ENCODE measurements around the gene TARBP1. TPM values are rescaled to one million over a fixed set of nuclear protein-coding genes. Genes with fewer than 3 reads are reported as not detected.

Gene TARBP1
- total RNA-seq, 4 donors from 2014 or later, result 5.7 to 11.9 (median 8.2) TPM

DNA sequence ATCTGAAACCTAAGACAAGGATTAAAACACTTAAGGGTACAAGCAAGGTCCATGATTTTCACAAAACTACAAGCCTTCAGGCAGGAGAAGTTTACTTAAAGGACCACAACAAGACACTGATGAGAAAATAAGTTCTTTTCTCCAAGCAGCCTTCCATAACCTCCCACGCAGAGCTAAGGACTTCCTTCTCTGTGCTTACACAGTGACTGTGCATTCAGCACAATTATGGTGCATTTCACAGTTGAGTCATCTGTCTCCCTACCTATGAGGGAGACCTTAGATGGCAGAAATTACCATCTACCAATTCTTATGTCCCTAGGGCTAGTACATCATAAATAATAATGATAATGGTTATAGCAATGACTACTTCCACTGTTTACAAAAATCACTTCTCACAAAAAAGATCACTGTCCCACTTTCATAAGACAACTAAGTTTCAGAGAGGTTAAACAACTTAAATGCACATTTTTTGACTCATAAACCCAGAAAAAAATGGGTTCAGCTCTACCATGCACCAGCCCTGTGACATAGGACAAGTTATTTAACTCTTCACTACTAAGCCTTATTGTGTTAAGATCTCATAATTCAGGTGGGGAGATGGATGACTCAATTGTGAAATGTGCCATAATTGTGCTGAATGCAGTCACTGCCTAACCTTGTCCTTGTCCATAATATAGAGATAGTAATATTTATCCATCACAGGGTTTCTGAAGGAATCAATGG, 45.3 kb downstream of the TARBP1 start:
- in situ Hi-C loops (cut with MboI; ENCODE audit: low sequenced_read_pairs in 4 of 4), result no loop called here
- H3K36me3 ChIP-seq, result peaks cover 0 to 21% of the 10 kb centered on the region in 2 donors
- ATAC-seq (no peak), DNase-seq (no peak)
- no peak overlapping the region for H3K4me3 ChIP-seq
- intact Hi-C loops (cut with DNase I; ENCODE audit: low total_unique reads), result no loop called here
- no peaks in the 10 kb centered on the region for H3K9me3 ChIP-seq
- no peak for TF ChIP-seq POLR2A (IDR thresholded peaks at IDR 0.05)
- TF ChIP-seq, protein P1, sequence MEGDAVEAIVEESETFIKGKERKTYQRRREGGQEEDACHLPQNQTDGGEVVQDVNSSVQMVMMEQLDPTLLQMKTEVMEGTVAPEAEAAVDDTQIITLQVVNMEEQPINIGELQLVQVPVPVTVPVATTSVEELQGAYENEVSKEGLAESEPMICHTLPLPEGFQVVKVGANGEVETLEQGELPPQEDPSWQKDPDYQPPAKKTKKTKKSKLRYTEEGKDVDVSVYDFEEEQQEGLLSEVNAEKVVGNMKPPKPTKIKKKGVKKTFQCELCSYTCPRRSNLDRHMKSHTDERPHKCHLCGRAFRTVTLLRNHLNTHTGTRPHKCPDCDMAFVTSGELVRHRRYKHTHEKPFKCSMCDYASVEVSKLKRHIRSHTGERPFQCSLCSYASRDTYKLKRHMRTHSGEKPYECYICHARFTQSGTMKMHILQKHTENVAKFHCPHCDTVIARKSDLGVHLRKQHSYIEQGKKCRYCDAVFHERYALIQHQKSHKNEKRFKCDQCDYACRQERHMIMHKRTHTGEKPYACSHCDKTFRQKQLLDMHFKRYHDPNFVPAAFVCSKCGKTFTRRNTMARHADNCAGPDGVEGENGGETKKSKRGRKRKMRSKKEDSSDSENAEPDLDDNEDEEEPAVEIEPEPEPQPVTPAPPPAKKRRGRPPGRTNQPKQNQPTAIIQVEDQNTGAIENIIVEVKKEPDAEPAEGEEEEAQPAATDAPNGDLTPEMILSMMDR (IDR thresholded peaks at IDR 0.05 in 4 of 5, conservative IDR thresholded peaks at IDR 0.05 in 1 of 5), result no peak
- peaks cover 7 to 12% of the 10 kb centered on the region in 2 donors for H3K4me1 ChIP-seq
- no peak overlapping the region for H3K27ac ChIP-seq
- no peaks in the 10 kb centered on the region for H3K27me3 ChIP-seq

DNA sequence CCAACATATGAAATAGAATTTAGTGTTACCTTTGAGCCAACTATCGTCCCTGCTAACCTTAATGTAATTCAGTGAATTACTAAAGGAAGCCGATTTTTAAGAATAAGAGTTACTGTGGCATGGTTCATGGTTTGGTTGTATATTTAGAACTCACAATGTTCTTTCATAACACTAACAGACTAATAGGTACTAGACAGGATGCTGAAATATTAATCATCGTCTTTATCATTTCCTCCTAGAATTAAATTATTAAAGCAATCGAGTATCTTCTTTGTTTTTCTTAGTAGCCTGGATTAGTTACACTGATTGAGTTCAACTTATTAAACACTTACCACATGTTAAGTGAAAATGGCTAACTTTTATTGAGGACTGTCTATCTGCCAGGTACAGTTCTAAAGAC, 47.7 kb downstream of the TARBP1 start:
- H3K4me3 ChIP-seq, result no peak overlapping the region
- no peaks in the 10 kb centered on the region for H3K4me1 ChIP-seq
- ATAC-seq (no peak), DNase-seq (no peak)
- in situ Hi-C loops (cut with MboI; ENCODE audit: low sequenced_read_pairs in 4 of 4) (no loop called here), intact Hi-C loops (cut with DNase I; ENCODE audit: low total_unique reads) (no loop called here)
- no peak overlapping the region for H3K27ac ChIP-seq
- TF ChIP-seq POLR2A (IDR thresholded peaks at IDR 0.05), result no peak
- TF ChIP-seq, protein P1 (IDR thresholded peaks at IDR 0.05 in 4 of 5, conservative IDR thresholded peaks at IDR 0.05 in 1 of 5), result no peak
- no peaks in the 10 kb centered on the region for H3K27me3 ChIP-seq
- H3K9me3 ChIP-seq, result no peaks in the 10 kb centered on the region
- H3K36me3 ChIP-seq, result peaks cover 0 to 43% of the 10 kb centered on the region in 2 donors

DNA sequence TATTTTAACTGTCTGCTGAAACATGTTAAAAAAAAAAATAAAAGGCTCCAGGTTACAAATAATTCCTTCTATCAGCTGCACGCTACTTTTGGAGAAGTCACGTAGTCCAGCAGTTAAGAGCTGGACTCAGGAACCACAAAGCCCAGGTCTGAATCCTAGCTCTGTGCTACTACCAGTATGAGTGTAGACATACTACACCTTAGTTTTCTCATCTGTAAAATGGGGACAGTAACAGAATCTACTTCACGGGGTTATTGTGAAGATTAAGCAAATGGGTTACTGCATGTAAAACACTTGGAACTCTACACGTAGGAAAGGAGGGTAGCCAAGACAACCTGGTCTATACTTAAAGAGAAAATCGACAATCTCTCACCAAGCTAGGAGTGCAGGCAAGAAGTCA, 48.3 kb downstream of the TARBP1 start:
- Histone ChIP-seq H3K36me3 (peaks cover 0 to 43% of the 10 kb centered on the region in 2 donors), H3K27ac (no peak overlapping the region), H3K4me3 (no peak overlapping the region), H3K9me3 (no peaks in the 10 kb centered on the region), H3K27me3 (no peaks in the 10 kb centered on the region), H3K4me1 (no peaks in the 10 kb centered on the region)
- no peak for TF ChIP-seq POLR2A (IDR thresholded peaks at IDR 0.05)
- TF ChIP-seq, protein P1 (IDR thresholded peaks at IDR 0.05 in 4 of 5, conservative IDR thresholded peaks at IDR 0.05 in 1 of 5), result no peak
- intact Hi-C loops (cut with DNase I; ENCODE audit: low total_unique reads), result no loop called here
- ATAC-seq (no peak), DNase-seq (no peak)
- in situ Hi-C loops (cut with MboI; ENCODE audit: low sequenced_read_pairs in 4 of 4), result no loop called here

DNA sequence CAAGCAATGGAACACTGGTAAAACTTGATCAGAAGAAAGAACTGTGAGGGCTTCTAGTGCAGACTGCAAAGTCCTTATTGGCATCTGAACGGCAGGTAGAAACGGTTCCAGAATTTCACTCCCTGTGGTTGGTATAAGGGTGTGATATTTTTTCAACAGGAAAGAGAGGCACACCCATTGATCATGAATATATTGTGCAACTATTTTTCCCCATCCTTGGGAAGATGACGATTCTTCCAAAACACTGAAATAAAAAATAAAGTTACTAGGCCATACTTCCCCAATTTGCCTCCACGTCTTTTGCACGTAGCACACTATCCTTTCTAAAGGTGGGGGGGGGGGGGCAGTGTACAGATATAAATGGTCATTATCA, 49.6 kb downstream of the TARBP1 start:
- ATAC-seq, result no peak
- TF ChIP-seq, protein P1 (IDR thresholded peaks at IDR 0.05 in 4 of 5, conservative IDR thresholded peaks at IDR 0.05 in 1 of 5), result no peak
- no peak for TF ChIP-seq POLR2A (IDR thresholded peaks at IDR 0.05)
- Histone ChIP-seq H3K9me3 (no peaks in the 10 kb centered on the region), H3K4me3 (no peak overlapping the region), H3K4me1 (no peaks in the 10 kb centered on the region), H3K27me3 (no peaks in the 10 kb centered on the region), H3K36me3 (peaks cover 0 to 54% of the 10 kb centered on the region in 2 donors), H3K27ac (no peak overlapping the region)
- DNase-seq, result no peak
- intact Hi-C loops (cut with DNase I; ENCODE audit: low total_unique reads) (no loop called here), in situ Hi-C loops (cut with MboI; ENCODE audit: low sequenced_read_pairs in 4 of 4) (no loop called here)

Measured in gastrocnemius medialis (tissue), 4 donors.